HL-60/S4 (cell line): ENCODE data around the gene DAD1.

Source experiments
- in situ Hi-C: fragments of 300-500 bp; cut with MboI; formaldehyde crosslinking; loops from 2 replicates; pipeline ENCODE4 v1.14.3; 2022; ENCODE audit warnings: low sequenced_read_pairs

Gene DAD1

DNA sequence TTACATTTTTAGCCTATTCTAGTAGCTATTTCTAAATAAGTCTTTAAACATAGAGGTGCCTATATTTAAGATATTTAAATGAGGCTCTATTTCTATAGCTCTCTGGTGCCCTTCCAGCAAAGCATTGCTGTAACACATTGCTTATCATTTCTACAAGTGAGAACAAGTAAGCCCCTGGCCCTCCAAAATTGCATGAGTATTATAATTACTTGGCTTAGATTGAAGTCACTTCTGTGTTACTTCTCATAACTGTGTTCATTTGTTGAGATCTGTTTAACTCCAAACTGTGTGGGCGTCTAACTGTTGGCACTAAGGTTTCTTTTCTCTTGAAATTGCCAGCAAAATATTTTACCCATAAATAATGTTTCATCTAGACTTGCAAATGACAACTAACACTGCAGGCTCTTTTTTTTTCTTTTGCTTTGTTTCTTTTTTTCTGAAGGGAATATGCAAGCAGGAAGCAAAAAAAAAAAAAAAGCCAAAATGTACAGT, 66.5 kb downstream of the DAD1 start:
- in situ Hi-C loops = no loop called here

DNA sequence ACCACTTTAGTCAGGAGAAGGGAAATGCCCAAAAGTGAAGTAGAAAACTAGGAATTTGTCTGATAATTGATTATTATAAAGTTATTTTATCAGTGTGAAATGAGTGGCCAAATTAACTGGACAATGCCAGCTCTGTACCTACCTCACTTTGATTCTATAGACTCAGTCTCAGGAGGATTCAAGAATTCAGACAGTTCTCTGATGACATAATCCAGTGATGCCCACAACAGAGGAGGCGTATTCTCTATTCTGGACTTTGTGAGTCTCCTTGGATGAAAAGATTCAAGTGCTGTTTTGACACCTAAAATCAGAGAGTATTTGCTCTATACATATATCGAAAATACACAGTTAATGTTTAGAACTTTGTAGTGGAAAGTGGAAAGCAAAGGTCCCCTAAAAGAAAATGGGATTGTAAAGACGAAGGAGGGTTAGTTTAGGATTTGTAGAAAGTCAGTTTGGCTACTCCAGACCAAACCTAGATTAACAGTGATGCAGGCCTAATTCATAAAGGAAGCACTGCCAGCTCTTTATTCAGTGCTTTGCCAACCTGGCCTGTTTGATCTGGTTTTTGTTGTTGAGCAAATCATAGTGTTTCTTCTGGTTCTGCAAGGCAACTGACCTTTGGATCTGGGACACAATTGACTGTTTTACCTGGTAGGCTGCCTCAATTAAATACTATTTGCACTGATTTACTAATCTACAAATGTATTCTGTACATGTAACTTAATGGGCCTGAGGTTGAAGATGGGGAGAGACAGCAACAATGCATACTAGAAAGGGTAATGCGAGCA, 67.4 kb downstream of the DAD1 start:
- in situ Hi-C loops = no loop called here

DNA sequence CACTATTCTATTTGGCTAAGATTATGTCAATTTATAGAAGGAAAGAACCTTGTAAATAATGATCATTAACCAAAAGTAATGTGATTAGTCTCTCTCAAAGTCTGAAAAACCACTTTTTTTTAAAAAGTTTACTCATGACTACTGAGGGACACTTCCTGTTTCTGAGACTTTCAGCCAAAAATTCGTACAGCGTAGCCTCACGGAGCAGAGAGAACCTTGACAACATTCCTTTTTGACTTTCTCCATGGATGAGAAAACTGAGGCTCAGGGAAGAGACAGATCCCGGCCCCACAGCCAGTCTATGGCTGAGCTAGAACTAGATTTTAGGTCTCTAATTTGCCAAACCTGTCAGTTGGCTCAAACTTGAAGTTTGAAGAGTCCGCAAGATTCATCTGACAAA, 68.2 kb downstream of the DAD1 start:
- in situ Hi-C loops = no loop called here

DNA sequence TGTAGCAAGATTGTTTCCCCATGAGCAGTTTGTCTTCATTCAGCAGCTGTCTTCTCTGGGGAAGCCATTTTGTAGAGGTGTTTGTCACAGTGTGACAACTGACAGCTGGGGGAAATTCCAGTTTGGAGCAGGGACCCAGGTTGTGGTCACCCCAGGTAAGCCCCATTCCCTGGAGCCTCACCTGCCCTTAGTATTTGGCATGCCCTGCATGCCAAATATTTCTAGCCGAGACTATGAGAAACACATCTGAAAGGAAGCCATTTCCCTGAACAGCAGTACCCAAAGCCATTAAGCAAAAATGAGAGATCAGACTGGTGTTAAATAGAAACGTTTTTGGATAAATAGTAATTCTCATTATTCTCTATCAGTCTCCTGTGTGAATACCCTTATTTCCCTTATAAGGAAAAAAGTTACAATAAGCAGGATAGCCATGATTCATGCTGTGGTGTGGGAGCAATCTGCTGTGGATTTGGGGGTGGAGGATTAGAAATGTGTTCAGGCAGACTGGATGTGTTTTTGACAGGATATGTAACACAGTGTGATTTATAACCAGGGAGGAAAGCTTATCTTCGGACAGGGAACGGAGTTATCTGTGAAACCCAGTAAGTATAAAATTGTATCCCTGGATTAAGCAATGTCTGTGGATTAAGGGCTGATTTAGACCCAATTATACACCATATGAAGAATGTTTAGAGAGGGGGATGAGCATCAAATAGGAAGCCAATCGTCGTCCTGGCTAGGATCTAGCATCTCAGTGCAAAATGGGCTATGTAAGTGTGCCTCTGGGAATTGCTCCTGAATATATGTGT, 68.9 kb downstream of the DAD1 start:
- in situ Hi-C loops = no loop called here

DNA sequence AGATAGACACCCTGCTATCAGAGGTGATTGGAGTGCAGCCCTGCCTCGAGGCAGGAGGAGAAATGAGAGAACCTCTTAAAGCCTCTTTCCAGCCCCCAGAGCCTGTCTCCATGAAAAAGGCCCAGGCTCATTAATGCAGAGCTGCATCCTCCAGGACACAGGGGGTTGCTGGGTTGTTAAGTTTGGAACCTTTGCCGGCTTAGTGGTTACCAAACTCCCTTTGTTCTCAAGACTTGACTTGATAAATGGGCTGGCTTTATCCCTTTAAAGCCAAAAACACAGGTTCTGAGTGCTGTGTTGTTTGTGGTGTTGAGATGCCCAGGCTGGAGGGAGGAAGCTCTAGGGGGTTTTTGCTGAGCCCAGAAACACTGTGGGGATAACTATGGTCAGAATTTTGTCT, 71.0 kb downstream of the DAD1 start:
- in situ Hi-C loops = no loop called here

DNA sequence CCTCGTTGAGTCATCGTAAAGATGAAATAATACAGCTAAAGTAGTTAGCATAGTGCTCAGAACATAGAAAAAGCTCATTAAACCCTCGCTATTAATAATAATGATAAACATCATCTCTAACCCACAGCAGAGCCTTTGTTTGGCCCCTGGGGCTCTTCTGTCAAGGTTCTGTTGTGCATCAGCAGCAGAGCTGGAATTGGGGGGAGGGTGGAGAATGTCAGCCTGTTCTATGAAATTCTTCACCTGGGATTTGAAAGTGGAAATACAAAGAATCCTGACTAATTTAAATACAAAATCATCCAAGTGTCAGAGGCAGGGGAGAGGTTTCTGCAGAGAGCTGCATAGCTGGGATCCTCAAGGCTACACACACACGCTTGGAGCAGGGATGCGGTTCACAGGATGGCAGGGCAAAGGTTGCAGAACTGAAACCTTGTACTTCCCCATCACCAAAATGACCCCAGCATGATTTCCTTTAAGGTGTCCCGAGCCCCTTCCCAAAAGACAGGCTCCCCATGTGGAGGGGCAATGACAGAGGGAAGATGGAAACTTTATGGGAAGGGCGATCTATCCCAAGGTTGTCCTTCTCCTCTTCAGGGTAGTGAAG, 71.8 kb downstream of the DAD1 start:
- in situ Hi-C loops = no loop called here

DNA sequence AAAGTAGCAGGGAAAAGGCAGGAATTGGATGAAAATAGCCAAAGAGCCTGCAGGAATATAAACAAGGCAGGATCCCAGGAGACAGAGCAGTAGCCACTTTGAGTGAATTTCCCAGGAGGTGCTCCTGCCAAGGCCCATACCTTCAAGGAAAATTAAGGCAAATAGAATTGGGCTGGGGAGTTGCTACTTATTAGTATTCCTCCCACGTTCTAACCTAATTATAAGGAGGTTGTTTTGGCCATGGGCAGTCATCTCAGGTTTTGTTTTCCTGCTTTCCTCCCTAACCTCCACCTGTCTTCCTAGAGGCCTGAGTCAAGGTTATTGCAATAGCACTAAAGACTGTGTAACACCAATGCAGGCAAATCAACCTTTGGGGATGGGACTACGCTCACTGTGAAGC, 73.1 kb downstream of the DAD1 start:
- in situ Hi-C loops = no loop called here
